Measurements from ENCODE around the gene HAPLN2.

Gene HAPLN2

DNA sequence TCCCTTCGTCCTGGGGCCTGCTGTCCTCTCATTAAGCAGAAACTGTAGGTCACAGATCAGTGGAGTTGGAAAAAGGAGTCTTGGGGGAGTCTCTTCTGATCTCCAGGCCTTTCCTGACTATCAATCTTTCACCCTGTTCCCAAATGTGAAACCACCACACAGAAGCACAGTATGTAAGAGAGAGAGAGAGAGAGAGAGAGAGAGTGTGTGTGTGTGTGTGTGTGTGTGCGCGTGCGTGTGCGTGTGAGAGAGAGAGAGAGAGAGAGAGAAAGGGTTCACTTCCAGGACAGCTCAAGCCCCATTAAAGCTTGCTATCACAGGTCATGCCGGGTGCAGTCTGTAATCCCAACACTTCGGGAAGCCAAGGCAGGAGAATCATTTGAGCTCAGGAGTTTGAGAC, 41.2 kb upstream of the HAPLN2 start:
- TF ChIP-seq, protein P1, sequence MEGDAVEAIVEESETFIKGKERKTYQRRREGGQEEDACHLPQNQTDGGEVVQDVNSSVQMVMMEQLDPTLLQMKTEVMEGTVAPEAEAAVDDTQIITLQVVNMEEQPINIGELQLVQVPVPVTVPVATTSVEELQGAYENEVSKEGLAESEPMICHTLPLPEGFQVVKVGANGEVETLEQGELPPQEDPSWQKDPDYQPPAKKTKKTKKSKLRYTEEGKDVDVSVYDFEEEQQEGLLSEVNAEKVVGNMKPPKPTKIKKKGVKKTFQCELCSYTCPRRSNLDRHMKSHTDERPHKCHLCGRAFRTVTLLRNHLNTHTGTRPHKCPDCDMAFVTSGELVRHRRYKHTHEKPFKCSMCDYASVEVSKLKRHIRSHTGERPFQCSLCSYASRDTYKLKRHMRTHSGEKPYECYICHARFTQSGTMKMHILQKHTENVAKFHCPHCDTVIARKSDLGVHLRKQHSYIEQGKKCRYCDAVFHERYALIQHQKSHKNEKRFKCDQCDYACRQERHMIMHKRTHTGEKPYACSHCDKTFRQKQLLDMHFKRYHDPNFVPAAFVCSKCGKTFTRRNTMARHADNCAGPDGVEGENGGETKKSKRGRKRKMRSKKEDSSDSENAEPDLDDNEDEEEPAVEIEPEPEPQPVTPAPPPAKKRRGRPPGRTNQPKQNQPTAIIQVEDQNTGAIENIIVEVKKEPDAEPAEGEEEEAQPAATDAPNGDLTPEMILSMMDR (conservative IDR thresholded peaks at IDR 0.05; ENCODE audit: control insufficient read depth, insufficient read depth, low read depth, low read length): no peak
- H3K4me3 ChIP-seq (ENCODE audit: control insufficient read depth, low read depth, low read length): no peak overlapping the region
- no peak for DNase-seq (ENCODE audit: low read depth)

DNA sequence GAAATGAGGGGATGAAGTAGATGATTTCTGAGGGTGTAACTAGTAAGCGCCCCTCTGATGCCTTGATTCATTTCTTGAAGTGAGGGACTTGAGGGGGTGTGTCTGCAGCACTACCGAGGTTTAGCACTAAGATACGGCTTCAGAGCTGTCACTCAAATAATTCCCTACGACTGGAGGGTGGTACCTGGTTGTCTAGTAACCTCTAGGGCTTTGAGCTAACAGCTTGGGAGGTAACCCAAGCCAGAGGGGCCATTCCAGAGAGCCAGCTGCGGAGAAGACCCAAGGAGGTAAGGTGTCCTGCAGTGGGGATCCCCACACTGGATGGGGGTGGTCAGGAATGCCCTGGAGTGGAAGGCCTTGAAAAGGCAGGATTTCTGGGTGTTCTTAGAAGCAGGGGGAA, 39.7 kb upstream of the HAPLN2 start, which contains the start of gene TTC24:
Gene TTC24, plus strand, starts transcription at position 252 of the 400 bp plus-strand sequence. CDS start 1,642 bp downstream, outside the sequence.
- DNase-seq (ENCODE audit: low read depth): no peak
- TF ChIP-seq, protein P1 (conservative IDR thresholded peaks at IDR 0.05; ENCODE audit: control insufficient read depth, insufficient read depth, low read depth, low read length): no peak
- H3K4me3 ChIP-seq (ENCODE audit: control insufficient read depth, low read depth, low read length): no peak within 1 kb of the TSS

DNA sequence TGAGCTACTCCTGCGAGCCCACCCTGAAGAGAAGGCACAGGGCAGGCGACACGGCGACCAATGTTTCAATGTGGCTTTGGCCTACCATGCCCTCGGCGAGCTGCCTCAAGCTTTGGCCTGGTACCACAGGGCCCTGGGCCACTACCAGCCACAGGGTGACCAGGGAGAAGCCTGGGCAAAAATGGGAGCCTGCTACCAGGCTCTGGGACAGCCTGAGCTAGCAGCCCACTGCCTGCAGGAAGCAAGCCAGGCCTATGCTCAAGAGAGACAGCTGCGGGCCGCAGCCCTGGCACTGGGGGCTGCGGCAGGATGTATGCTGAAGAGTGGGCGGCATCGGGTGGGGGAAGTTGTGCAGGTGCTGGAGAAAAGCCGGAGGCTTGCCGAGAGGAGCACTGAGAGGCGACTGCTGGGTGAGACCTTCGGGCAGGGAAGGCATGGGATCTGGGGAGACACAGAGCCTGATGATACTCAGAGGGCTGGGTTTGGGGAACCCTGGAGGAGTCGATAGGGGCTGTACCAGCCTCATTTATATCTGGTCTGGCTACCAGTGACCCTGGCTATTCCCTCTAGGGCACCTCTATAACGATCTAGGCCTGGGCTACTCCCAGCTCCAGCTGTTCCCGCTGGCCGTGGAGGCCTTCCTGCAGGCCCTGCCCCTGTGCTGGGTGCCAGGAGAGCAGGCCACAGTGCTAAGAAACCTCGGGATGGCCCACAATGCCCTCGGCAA, 37.4 kb upstream of the HAPLN2 start:
- no peak for DNase-seq (ENCODE audit: low read depth)
- H3K4me3 ChIP-seq (ENCODE audit: control insufficient read depth, low read depth, low read length): no peak overlapping the region
- TF ChIP-seq, protein P1 (conservative IDR thresholded peaks at IDR 0.05; ENCODE audit: control insufficient read depth, insufficient read depth, low read depth, low read length): no peak

DNA sequence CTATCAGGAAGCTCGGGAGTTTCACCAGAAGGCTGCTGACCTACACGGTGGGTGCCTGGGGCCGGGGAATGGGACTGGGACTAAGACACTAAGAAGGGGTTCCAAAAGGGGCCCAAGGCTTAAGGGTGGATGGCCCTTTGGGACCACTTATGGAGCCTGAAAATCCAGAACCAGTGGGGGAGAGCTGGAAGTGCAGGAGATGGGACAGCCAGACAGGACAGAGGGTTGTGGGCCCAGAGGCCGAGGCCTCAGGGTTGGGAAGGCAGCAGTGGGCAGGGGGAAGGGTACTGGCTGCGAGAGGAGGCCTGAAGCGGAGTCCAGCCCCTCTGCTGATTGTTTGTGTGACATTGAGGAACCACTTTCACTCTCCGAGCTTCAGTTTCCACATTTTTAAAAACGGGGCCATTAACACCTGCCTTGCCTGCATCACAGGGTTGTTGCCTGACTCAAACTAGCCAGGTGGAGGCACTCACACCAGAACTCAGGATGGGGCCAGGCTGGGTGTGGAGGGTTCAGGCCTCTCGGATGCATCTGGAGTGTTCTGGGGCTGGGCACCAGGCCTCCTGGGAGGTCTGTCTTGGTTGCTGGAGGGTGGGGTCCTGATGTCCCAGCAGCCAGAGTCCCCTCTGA, 36.7 kb upstream of the HAPLN2 start:
- H3K4me3 ChIP-seq (ENCODE audit: control insufficient read depth, low read depth, low read length): no peak overlapping the region
- TF ChIP-seq, protein P1 (conservative IDR thresholded peaks at IDR 0.05; ENCODE audit: control insufficient read depth, insufficient read depth, low read depth, low read length): no peak
- no peak for DNase-seq (ENCODE audit: low read depth)

DNA sequence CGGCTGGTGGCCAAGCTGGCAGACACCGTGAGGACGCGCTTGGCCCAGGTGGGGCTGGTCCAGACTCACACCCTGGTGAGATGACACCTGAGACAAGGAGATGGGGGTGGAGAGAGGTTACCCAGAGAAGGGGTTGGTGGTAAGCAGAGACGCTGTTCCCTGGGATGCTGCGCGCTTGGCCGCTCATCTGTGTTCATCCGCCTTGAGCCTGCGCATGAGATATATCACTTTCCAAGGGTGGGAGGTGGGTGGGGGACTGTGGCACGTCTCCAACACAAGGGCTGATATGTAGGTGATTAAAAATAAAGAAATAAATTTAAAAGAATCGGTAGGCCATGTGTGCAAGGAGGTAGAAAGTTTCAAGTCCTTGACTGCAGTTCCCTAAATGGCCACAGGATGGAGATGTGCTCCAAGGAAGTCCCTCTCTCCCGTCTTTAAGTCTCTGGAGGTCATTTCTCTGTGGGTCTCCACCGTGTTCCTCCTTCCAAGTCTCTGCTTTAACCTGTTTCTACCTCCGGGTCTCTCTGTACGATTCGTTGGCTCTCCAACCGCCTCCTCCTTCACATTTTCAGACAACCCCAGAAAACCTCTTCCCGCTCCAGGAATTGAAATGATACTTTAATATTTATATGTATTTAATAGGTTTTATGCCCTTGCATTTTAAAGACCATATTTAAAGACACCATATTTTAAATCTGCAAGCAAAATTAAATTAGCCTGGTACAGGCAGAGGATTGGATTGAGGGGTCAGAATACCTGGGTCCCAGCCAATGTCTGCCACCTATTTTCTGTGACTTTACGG, 35.2 kb upstream of the HAPLN2 start:
- no peak overlapping the region for H3K4me3 ChIP-seq (ENCODE audit: control insufficient read depth, low read depth, low read length)
- DNase-seq (ENCODE audit: low read depth): peak; percentile 86
- TF ChIP-seq, protein P1 (conservative IDR thresholded peaks at IDR 0.05; ENCODE audit: control insufficient read depth, insufficient read depth, low read depth, low read length): peak; percentile 97

DNA sequence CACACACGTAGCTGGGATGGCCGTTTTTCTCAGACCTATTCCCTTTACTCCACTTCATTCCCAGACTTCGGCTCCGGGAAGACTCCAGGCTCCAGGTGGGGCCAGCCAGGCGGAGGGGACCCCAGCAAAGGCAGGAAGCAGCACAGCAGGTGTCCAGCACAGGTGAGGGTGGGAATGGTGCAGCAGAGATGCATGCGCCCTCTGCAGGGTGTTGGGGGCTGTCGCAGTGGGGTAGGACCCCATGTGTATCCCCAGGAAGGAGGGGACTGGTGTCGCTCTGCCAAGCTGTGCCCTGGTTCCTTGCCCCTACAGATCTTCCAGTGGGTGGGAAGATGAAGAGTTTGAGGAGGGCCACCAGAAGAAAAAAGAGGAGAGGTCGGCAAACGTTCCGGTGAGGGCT, 34.4 kb upstream of the HAPLN2 start:
- DNase-seq (ENCODE audit: low read depth): no peak
- no peak overlapping the region for H3K4me3 ChIP-seq (ENCODE audit: control insufficient read depth, low read depth, low read length)
- TF ChIP-seq, protein P1 (conservative IDR thresholded peaks at IDR 0.05; ENCODE audit: control insufficient read depth, insufficient read depth, low read depth, low read length): no peak
